ENCODE results near the gene LAT.

DNA sequence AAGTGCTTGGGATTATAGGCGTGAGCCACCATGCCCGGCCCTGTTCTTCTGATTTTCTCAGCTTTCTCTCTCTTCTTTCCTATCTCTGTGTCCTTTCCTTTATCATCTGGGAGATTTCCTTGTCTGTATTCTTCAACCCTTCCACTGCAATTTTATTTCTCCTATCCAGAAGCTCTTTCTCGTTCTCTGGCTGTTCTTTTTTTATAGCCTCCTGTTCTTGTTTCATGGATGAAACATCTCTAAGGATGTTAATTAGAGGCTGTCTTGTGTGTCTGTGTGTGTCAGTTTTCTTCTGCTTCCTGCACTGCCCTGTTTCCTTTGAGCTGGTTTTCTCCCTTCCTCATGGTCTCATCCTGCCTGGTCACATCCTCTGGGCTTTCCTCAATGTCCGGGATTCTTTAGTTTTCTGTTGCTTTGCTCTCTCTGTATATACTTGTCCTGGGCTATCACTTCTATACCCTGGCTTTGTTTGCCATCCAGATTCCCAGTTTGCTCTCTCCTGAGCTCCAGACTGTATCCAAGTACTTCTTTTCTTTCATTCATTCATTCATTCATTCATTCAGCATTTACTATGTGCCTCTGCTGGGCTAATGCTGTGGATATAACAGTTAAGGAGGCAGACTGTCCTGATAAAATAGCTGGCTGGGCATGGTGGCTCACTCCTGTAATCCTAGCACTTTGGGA is 2.5 kb downstream of the LAT start:
- TF ChIP-seq, protein P1, sequence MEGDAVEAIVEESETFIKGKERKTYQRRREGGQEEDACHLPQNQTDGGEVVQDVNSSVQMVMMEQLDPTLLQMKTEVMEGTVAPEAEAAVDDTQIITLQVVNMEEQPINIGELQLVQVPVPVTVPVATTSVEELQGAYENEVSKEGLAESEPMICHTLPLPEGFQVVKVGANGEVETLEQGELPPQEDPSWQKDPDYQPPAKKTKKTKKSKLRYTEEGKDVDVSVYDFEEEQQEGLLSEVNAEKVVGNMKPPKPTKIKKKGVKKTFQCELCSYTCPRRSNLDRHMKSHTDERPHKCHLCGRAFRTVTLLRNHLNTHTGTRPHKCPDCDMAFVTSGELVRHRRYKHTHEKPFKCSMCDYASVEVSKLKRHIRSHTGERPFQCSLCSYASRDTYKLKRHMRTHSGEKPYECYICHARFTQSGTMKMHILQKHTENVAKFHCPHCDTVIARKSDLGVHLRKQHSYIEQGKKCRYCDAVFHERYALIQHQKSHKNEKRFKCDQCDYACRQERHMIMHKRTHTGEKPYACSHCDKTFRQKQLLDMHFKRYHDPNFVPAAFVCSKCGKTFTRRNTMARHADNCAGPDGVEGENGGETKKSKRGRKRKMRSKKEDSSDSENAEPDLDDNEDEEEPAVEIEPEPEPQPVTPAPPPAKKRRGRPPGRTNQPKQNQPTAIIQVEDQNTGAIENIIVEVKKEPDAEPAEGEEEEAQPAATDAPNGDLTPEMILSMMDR (conservative IDR thresholded peaks at IDR 0.05; ENCODE audit: low read length) = no peak
- TF ChIP-seq EZH2phosphoT487 (IDR thresholded peaks at IDR 0.05; ENCODE audit: borderline replicate concordance) = no peak
